Measurements from ENCODE around the gene BLTP3B.

Gene BLTP3B

GRCh38 chr12:100115291-100115690 lies 27.4 kb downstream of the BLTP3B start:
- in situ Hi-C loops (cut with MboI; ENCODE audit: low sequenced_read_pairs): no loop called here

GRCh38 chr12:100114574-100114973 lies 28.1 kb downstream of the BLTP3B start:
- in situ Hi-C loops (cut with MboI; ENCODE audit: low sequenced_read_pairs): no loop called here

DNA sequence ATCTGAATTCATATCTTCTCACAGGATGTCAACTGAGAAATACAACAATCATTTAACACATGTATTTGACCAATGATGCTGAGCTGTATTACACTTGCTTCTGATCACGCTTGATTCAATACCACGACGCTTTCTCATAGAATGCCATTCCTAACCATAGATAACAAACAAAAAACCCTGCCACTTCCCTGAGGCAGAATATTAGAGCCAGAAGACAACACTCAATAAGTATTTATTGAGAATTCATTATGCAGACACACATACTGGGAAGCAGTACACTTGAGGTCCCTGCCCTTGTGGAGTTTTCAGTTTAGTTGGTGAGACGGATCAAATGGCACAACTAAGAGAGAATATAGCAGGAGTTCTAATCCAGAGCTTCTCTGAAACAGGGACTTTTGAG lies 32.4 kb downstream of the BLTP3B start:
- in situ Hi-C loops (cut with MboI; ENCODE audit: low sequenced_read_pairs): no loop called here

DNA sequence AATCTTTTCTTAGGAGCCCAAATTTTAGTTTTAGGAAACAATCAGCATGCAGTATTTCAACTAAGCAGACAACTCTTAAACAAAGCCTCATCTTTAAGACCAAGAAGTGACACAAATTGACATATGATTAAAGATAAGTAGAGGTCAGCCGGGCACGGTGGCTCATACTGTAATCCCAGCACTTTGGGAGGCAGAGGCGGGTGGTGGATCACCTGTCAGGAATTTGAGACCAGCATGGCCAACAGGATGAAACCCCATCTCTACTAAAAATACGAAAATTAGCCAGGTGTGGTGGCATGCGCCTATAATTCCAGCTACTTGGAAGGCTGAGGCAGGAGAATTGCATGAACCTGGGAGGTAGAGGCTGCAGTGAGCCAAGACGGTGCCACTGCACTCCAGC lies 35.8 kb downstream of the BLTP3B start:
- in situ Hi-C loops (cut with MboI; ENCODE audit: low sequenced_read_pairs): no loop called here

- in situ Hi-C loops (cut with MboI; ENCODE audit: low sequenced_read_pairs): no loop called here
Measured at GRCh38 chr12:100105661-100106060, 37.0 kb downstream of the BLTP3B start.

DNA sequence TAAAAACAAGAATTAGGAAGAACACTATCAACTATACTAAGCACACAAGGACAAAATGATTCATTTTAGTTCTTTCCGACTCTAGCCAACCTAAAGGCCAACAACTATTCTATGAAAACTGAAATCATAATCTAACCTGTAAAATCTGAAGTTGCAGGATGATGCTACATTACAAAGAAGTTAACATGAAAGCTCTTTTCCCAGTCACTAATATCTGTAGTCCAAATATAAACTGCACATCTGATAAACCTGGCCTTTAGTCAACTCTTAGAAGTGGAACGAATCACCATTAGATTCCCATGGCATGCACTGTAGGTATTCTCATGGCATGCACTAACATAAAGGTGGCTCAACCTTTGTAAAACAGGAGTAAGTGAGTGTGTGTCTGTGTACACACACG lies 41.7 kb downstream of the BLTP3B start:
- in situ Hi-C loops (cut with MboI; ENCODE audit: low sequenced_read_pairs): no loop called here
